IMR-90 (cell line): Measurements from ENCODE around the gene SLC17A9. TPM values are rescaled to one million over a fixed set of nuclear protein-coding genes. Genes with fewer than 3 reads are reported as not detected.

Experiments
- ATAC-seq: fragments of 200-7000 bp; cut with Tn5 transposase; 2 replicates; pipeline ENCODE4 v1.9.1; 2020; ENCODE audit warnings: low read depth, mild to moderate bottlenecking, moderate library complexity
- BruUV-seq: library from RNA; stranded (reverse); fragments of 400-500 nt; replicated peaks from 2 replicates; lab custom pipeline; 2021; lab: Mats Ljungman, UMichigan
- CTCF ChIA-PET: fragments of 300-600 bp; formaldehyde crosslinking; extraction: SDS; loops from one replicate; lab custom pipeline; 2021; ENCODE audit warnings: antibody characterized with exemption; lab: Yijun Ruan, JAX
- POLR2A ChIA-PET: fragments of 300-600 bp; sonication (Branson Sonifier 250); formaldehyde crosslinking; loops from one replicate; lab custom pipeline; 2022; ENCODE audit warnings: antibody characterized with exemption; ENCODE audit not compliant: unreplicated experiment; lab: Charles Lee
- DNase-seq: peaks from one replicate; pipeline ENCODE4 v3.0.0; 2013
- H2AFZ ChIP-seq: replicated peaks from 2 replicates; pipeline ENCODE3; 2013; ENCODE audit warnings: low read length, mild to moderate bottlenecking; ENCODE audit not compliant: poor library complexity
- H2AK5ac ChIP-seq: 2 replicates; pipeline ENCODE4 v1.6.1; 2013; ENCODE audit warnings: low read depth, low read length, inconsistent platforms
- H2AK9ac ChIP-seq: replicated peaks from 2 replicates; pipeline ENCODE3; 2013; ENCODE audit warnings: mild to moderate bottlenecking, low read depth, low read length, moderate library complexity; ENCODE audit not compliant: poor library complexity
- H2BK120ac ChIP-seq: 2 replicates; pipeline ENCODE4 v1.6.1; 2013; ENCODE audit warnings: low read depth, low read length, inconsistent platforms
- H2BK15ac ChIP-seq: 3 replicates; pipeline ENCODE4 v1.6.1; 2013; ENCODE audit warnings: low read depth, low read length, inconsistent platforms
- H2BK20ac ChIP-seq: 2 replicates; pipeline ENCODE4 v1.6.1; 2013; ENCODE audit warnings: low read depth, mild to moderate bottlenecking, inconsistent platforms, low read length, moderate library complexity
- H2BK5ac ChIP-seq: 2 replicates; pipeline ENCODE4 v1.6.1; 2013; ENCODE audit warnings: mild to moderate bottlenecking, low read depth, low read length, inconsistent platforms; ENCODE audit not compliant: poor library complexity, severe bottlenecking
- H3K14ac ChIP-seq: replicated peaks from 2 replicates; pipeline ENCODE4 v1.6.1; 2013; ENCODE audit warnings: low read depth, low read length, inconsistent platforms
- H3K18ac ChIP-seq: 2 replicates; pipeline ENCODE4 v1.6.1; 2013; ENCODE audit warnings: low read depth, low read length, control low read depth
- H3K23ac ChIP-seq: 2 replicates; pipeline ENCODE4 v1.6.1; 2013; ENCODE audit warnings: low read depth, low read length, inconsistent platforms
- H3K27ac ChIP-seq: 2 replicates; pipeline ENCODE4 v1.5.1; 2013; ENCODE audit warnings: mild to moderate bottlenecking, control low read depth, low read length; ENCODE audit not compliant: insufficient read depth
- H3K27me3 ChIP-seq: 2 replicates; pipeline ENCODE4 v1.6.1; 2013; ENCODE audit warnings: low read length; ENCODE audit not compliant: control insufficient read depth, insufficient read depth
- H3K36me3 ChIP-seq: 2 replicates; pipeline ENCODE4 v1.6.1; 2013; ENCODE audit warnings: low read length, mixed read lengths; ENCODE audit not compliant: control insufficient read depth, insufficient read depth
- H3K4ac ChIP-seq: 2 replicates; pipeline ENCODE4 v1.6.1; 2013; ENCODE audit warnings: low read depth, low read length, inconsistent platforms
- H3K4me1 ChIP-seq: 2 replicates; pipeline ENCODE4 v1.6.1; 2013; ENCODE audit warnings: low read length, mixed read lengths; ENCODE audit not compliant: control insufficient read depth, insufficient read depth
- H3K4me2 ChIP-seq: 2 replicates; pipeline ENCODE4 v1.6.1; 2013; ENCODE audit warnings: low read depth, mild to moderate bottlenecking, control low read depth, low read length, moderate library complexity
- H3K4me3 ChIP-seq: 2 replicates; pipeline ENCODE4 v1.5.1; 2013; ENCODE audit warnings: low read depth, mild to moderate bottlenecking, control low read depth, low read length, moderate library complexity; ENCODE audit not compliant: insufficient read depth
- H3K56ac ChIP-seq: 2 replicates; pipeline ENCODE4 v1.6.1; 2013; ENCODE audit warnings: low read length, inconsistent platforms; ENCODE audit not compliant: insufficient read depth; ENCODE audit errors: extremely low read depth
- H3K79me1 ChIP-seq, 2 experiments: 2 replicates each; pipeline ENCODE4 v1.6.1; 2013; ENCODE audit warnings: low read length in 2 of 2, inconsistent platforms in 1 of 2, low read depth in 1 of 2
- H3K9ac ChIP-seq: 2 replicates; pipeline ENCODE4 v1.6.1; 2013; ENCODE audit warnings: low read depth, low read length, control low read depth
- H3K9me1 ChIP-seq: 2 replicates; pipeline ENCODE4 v1.6.1; 2013; ENCODE audit warnings: low read length, inconsistent platforms; ENCODE audit not compliant: insufficient read depth
- H3K9me3 ChIP-seq: 2 replicates; pipeline ENCODE4 v1.6.1; 2013; ENCODE audit warnings: low read length; ENCODE audit not compliant: control insufficient read depth, insufficient read depth
- H4K20me1 ChIP-seq: 2 replicates; pipeline ENCODE4 v1.6.1; 2013; ENCODE audit warnings: low read length, inconsistent platforms; ENCODE audit not compliant: insufficient read depth
- H4K5ac ChIP-seq: 2 replicates; pipeline ENCODE4 v1.6.1; 2013; ENCODE audit warnings: mild to moderate bottlenecking, low read depth, low read length, control low read depth
- H4K8ac ChIP-seq, 2 experiments: 2 replicates each; pipeline ENCODE4 v1.6.1; 2013; ENCODE audit warnings: low read depth in 2 of 2, low read length in 2 of 2, control low read depth in 1 of 2, inconsistent platforms in 1 of 2
- H4K91ac ChIP-seq: 2 replicates; pipeline ENCODE4 v1.6.1; 2013; ENCODE audit warnings: low read depth, low read length, inconsistent platforms; ENCODE audit not compliant: insufficient read depth
- FOS ChIP-seq: fragments of 150-350 bp; IDR thresholded peaks from 2 replicates; pipeline ENCODE4 v1.6.1; 2016; ENCODE audit warnings: low read depth, low read length
- MAFK ChIP-seq: IDR thresholded peaks from 2 replicates; pipeline ENCODE4 v1.6.1; 2012; ENCODE audit warnings: low read depth, low read length, improper control_type of control experiment
- WGBS, 2 experiments: methylation state at CpG; one replicate each; pipeline versions ENCODE4 v1.1.5 to v1.1.7; 2013; ENCODE audit warnings: missing lambda C conversion rate in 2 of 2; ENCODE audit not compliant: insufficient read length in 1 of 2; ENCODE audit errors: extremely low coverage in 2 of 2; 5-methylcytosine and 5-hydroxymethylcytosine counted together
- dilution Hi-C: fragments of 300-500 bp; cut with HindIII; formaldehyde crosslinking; loops from one replicate; pipeline ENCODE4 v1.14.3; 2018; ENCODE audit warnings: low sequenced_read_pairs; ENCODE audit not compliant: unreplicated experiment
- in situ Hi-C: fragments of 300-500 bp; cut with MboI; formaldehyde crosslinking; loops from 3 replicates; pipeline ENCODE4 v1.14.3; 2019; ENCODE audit warnings: low sequenced_read_pairs, inconsistent platforms, mixed read lengths
- intact Hi-C: fragments of 100-400 bp; cut with micrococcal nuclease; formaldehyde crosslinking; loops from 2 replicates; pipeline ENCODE4 v1.10.0; 2022
- polyA plus RNA-seq, 3 experiments: library from polyadenylated mRNA; depleted of rRNA; stranded (reverse); fragments of >200 nt; gene quantifications; 2 replicates each; pipeline ENCODE4 v1.2.3, GENCODE V29; 2012; ENCODE audit warnings: low replicate concordance in 1 of 3
- total RNA-seq: library from RNA; depleted of rRNA; stranded (reverse); fragments of >200 nt; gene quantifications from 2 replicates; pipeline ENCODE4 v1.2.3, GENCODE V29; 2012

Gene SLC17A9
- total and polyA plus RNA-seq, 2 of the 4 experiments (the other 2 are of a cell fraction) = 2.2 to 14.4 TPM

DNA sequence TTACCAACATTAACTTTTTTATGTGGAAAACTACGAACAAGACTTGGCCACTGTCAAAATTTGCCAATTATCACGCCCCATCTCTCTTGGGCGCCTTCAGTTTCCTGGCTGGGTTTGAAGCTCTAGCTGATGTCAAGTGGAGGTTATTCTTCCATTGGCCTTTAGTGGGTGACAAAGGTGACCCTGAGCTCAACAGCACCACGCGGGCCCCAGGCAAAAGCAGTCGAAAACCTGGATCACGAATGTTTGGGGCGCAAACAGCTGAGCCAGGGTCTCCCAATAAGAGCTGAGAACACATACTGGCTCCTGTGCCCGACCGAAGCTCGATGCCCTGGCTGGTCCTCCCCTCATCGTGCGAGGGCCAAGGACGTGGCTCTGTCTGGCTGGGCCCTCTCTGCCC is 26.8 kb downstream of the SLC17A9 start:
- H3K27me3 ChIP-seq = peaks cover 81% of the 10 kb centered on the region
- no peaks in the 10 kb centered on the region for H3K4me1 ChIP-seq
- H3K4ac ChIP-seq = no peak overlapping the region
- H3K23ac ChIP-seq = no peak overlapping the region
- no peak overlapping the region for H3K56ac ChIP-seq
- H2BK5ac ChIP-seq = no peak overlapping the region
- TF ChIP-seq FOS (no peak), MAFK (no peak)
- H3K14ac ChIP-seq = no peak overlapping the region
- ChIA-PET POLR2A (no interaction called here), CTCF (no interaction called here)
- H3K27ac ChIP-seq = no peak overlapping the region
- H2BK15ac ChIP-seq = no peak overlapping the region
- no TSS peak for BruUV-seq
- no peak overlapping the region for H4K91ac ChIP-seq
- 74% methylated on average over 7 of the region's 14 CpGs; no CpG with 5 or more reads in 1 of the 2 experiments for WGBS, 2 experiments
- H2AK9ac ChIP-seq = no peak overlapping the region
- H3K4me3 ChIP-seq = no peak overlapping the region
- no peaks in the 10 kb centered on the region for H3K9me3 ChIP-seq
- H4K8ac ChIP-seq = no peak overlapping the region
- dilution Hi-C loops = no loop called here
- DNase-seq = no peak
- no peaks in the 10 kb centered on the region for H4K20me1 ChIP-seq
- H3K18ac ChIP-seq = no peak overlapping the region
- H3K9me1 ChIP-seq = no peaks in the 10 kb centered on the region
- ATAC-seq = no peak
- H2BK120ac ChIP-seq = no peak overlapping the region
- no peak overlapping the region for H3K4me2 ChIP-seq
- H2AK5ac ChIP-seq = no peak overlapping the region
- no peak overlapping the region for H4K5ac ChIP-seq
- in situ Hi-C loops = no loop called here
- H3K79me1 ChIP-seq = no peaks in the 10 kb centered on the region
- intact Hi-C loops = no loop called here
- H3K36me3 ChIP-seq = no peaks in the 10 kb centered on the region
- H3K9ac ChIP-seq = no peak overlapping the region
- H2BK20ac ChIP-seq = no peak overlapping the region
- no peak overlapping the region for H2AFZ ChIP-seq
